ENCODE data around the gene CNPY1.

CNPY1 gene

DNA sequence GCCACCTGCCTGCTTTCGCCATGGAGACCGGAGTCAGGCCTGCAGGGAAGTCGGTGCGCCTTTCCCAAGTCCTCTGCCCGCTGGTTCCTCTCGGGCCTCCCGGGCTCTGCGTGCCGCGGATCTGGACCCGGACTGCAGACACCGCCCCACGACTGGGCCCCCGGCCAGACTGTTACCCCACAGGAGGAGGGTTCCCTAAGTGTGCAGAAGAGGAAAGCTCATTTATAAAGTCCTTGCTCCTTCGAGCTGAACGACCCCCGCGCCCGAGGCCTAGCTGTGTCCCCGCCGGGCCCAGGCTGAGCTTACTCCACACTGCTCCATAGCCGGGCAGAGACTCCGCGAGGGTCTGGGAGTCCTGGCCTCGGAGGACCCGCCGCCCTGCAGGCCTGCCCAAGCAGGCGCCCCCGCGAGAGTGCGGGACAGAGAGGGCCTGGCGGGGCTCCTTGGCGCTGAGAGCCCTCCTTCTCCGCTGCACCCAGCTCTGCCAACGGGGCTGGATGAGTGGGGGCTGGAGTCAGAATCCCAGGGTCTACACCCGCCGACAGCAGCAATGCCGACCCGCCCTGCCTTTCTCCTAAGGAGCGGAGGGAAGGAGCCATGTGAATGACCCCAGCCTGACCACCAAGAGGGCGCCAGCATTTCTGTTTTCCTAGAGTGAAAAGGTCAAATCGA is 80.1 kb downstream of the CNPY1 start:
- no peak for DNase-seq (ENCODE audit: low spot score)

GRCh38 chr7:155465761-155466141 is 80.6 kb downstream of the CNPY1 start:
- DNase-seq (ENCODE audit: low spot score): no peak

DNA sequence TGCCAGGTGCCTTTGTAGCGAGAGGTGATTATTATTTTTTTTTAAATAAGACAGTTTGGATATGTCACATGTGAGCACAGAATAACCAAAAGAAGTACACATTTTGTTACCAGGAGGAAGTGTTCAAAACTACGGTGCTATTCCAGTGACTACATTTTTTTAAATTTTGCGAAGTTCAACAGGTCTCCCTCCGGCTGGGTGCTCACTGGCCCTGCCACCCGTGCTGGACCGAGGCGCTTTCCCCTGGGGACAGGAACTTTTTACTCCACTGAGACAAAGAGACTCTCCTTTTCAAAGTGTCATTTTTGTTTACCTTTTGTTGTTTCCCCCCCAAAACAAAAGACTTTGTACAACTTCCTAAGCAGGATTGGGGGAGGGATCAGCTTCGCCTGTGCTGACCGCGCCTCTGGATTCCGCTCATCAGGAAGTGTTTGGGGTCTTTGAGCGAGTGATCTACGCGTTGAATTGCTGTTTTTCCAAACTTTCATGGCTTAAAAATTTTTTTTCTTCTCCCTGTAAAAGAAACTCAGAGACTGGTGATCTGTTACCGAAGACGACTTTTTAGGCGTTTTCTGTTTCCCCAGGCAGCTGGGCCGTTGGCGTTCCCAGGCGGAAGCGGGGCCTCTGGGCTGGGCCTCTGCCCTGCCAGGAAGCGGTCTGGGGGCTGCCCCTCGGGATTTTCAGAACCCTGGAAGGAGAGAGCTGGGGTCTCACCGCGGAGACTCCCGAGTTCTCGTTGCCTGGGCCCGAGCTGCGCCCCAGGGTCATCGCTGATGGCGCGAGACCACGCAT is 81.2 kb downstream of the CNPY1 start:
- DNase-seq (ENCODE audit: low spot score): no peak

DNA sequence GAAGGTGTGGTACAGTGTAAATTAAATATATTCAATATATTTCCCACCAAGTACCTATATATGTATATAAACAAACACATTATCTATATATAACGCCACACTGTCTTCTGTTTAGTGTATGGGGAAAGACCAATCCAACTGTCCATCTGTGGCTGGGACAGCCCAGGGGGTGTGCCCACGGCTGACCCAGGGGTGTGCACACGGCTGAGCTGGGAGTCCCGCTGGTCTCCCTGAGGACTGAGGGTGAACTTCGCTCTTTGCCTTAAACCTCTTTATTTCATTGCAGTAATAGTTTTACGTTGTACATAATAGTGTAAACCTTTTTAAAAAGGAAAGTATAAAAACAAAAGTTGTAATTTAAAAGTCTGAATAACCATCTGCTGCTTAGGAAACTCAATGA is 82.2 kb downstream of the CNPY1 start:
- no peak for DNase-seq (ENCODE audit: low spot score)

GRCh38 chr7:155463114-155463811 is 83.1 kb downstream of the CNPY1 start:
- no peak for DNase-seq (ENCODE audit: low spot score)

GRCh38 chr7:155462163-155462735 is 84.1 kb downstream of the CNPY1 start:
- no peak for DNase-seq (ENCODE audit: low spot score)

GRCh38 chr7:155461631-155462030 is 84.7 kb downstream of the CNPY1 start:
- DNase-seq (ENCODE audit: low spot score): no peak

- DNase-seq (ENCODE audit: low spot score): no peak
Observed at GRCh38 chr7:155460926-155461613, 85.3 kb downstream of the CNPY1 start.

GRCh38 chr7:155459700-155460461 is 86.5 kb downstream of the CNPY1 start:
- DNase-seq (ENCODE audit: low spot score): no peak

DNA sequence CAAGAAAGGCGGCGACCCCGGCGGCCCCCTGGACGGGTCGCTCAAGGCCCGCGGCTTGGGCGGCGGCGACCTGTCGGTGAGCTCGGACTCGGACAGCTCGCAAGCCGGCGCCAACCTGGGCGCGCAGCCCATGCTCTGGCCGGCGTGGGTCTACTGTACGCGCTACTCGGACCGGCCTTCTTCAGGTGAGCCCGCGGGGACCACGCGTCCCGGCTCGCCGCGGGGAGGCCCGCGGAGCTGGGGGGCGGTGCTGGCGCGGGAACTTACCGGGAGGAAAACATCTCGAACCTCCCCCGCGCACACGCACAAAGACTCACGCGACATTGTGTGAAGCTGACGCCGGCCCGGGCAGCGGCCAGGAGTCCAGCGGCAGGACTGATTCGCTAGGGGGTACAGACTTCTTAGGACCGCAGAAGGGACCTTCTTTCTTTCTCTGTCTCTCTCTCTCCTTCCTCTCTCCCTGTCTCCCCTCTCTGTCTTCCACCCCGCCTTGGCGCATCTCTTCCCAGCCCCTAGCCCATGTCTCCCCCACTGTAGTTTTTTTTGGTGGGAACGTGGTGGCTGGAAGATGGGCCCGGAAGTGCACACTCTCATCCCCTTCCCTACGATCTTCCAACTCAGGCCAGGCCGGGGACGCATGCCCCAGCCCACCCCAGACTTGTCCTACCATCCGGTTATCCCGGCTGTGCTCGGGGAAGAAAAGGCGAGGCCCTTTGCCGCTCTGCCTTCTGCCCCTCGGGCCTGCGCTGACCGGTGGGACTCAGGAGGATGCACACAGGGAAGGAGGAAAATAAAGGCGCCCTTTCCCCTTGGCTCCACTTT is 87.3 kb downstream of the CNPY1 start:
- DNase-seq (ENCODE audit: low spot score): no peak

GRCh38 chr7:155458111-155458877 is 88.1 kb downstream of the CNPY1 start, which contains the start of gene EN2:
TSS of gene EN2 (plus strand) at chr7:155458129. CDS start at chr7:155458378, 249 bp downstream.
- DNase-seq (ENCODE audit: low spot score): no peak

DNA sequence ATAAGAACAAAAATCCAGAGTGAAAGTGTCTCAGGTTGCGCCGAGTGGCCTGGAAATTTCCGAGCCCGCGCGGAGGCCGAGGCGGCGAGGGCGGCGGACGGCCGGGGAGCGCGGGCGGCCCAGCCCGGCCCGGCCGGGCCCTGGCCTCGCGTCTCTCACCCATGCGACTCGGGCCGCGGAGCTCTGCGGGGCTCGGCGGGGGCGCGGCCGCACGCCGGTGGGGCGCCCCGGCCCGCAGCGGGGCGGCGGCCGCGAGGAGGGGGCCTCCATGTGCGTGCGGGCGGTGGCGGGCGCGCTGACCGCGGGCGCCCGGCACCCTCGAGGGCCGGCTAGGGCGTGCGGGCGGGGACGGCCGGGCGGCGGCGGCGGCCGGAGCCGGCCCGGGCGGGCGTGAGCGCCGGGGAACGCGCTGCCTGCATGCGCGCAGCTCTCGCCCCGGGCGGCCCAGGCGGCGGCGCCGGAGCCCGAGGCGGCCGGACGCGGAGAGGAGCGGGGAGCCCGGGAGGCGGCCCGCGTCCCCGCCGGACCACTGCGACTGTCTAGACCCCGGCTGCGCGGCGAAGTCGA is 88.7 kb downstream of the CNPY1 start:
- DNase-seq (ENCODE audit: low spot score): no peak

- no peak for DNase-seq (ENCODE audit: low spot score)
Observed at GRCh38 chr7:155456738-155457543, 89.4 kb downstream of the CNPY1 start.

DNA sequence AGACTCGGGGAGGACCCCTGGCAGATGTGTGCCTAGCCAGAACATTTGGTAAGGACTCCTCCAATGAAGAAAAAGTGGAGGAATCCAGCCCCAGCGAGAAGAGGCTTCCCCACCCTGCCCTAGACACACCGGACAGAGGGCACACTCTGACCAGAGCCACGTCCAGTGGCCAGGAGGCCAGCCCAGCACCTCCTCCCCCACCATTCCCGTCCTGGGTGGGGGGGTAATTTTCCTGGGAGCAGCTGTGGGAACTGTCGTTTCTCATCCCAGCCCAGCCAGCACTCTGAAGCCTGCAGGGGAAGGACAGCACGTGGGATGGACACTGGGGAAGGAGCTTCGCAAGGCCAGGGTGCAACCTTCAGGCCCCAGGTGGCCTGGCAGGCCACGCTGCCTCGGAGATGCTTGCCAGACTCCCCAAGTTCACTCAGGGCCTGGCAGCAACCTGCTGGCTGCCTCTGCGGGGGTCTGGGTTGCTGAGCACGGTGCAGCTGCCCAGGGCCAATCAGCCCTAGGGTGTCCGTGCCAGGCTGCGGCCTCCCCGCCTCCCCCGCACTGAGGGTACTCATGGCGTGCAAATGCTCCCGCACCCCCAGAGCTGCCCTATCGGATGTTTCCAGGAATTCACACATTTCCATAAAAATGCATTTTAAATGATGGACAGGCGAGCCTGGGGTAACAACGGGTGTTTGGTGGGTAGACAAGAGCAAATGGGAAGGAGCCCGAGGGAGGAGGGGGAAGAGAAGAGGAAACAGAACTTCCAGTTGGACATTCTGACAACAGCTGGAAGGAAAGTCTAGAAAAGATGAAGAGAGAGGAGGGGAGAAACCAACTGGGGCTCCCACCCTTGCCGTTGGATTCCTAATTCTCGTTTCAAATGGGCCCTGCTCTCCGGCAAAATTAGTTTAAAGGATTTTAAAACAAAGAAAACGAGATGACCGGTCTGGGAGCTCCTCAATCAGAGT is 90.3 kb downstream of the CNPY1 start:
- DNase-seq (ENCODE audit: low spot score): no peak

DNA sequence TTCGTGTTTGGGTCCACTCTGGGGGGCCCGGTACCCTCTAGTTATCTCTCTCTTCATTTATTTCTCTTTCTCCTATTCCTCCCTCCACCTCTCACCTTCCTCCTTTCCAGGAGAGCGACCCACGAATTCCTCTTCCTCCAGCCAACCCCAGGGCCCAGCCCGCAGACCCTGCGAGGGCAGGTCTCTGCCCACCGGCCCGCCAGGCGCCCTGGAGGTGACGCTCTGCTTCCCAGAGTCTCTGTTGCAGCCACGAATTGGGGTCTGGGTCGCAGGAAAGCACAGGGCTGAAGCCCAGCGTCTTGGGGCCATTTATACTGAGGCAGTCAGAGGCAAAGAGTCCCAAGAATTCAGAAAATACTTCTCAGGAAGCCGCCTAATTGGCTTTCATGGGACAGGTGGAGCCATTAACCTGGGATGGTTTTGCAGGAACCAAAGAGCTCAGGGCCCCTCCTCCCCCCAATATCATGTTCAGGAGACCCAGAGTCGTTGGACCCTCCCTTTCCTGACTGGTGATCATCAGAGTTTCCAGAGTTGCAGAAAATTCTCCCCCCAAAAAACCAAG is 91.1 kb downstream of the CNPY1 start:
- no peak for DNase-seq (ENCODE audit: low spot score)

GRCh38 chr7:155454183-155455112 is 91.9 kb downstream of the CNPY1 start:
- no peak for DNase-seq (ENCODE audit: low spot score)

All from CD4-positive, alpha-beta T cell treated with Interleukin-6 at 100 ng/mL for 8 hours (primary cell).